ENCODE measurements around the gene LRP4. TPM values are rescaled to one million over a fixed set of nuclear protein-coding genes. Genes with fewer than 3 reads are reported as not detected.
A peak's percentile ranks its signal among the peaks of the same experiment; 100 is the strongest.

LRP4 gene
- total and polyA plus RNA-seq, 2 of the 13 experiments (the other 11 are each of a cell fraction or from before 2014, with no cell fraction given), result 4.7 to 13.3 TPM

GRCh38 chr11:46886211-46886610 lies 32.1 kb downstream of the LRP4 start:
- Histone ChIP-seq H3K9me3 (ENCODE audit: low read length) (no peaks in the 10 kb centered on the region), H3K79me2 (ENCODE audit: insufficient read depth, low read length) (no peaks in the 10 kb centered on the region), H3K4me1 (ENCODE audit: insufficient read depth, low read length) (no peaks in the 10 kb centered on the region), H4K20me1 (ENCODE audit: insufficient read depth, low read length) (no peaks in the 10 kb centered on the region), H3K9ac (ENCODE audit: insufficient read depth, low read depth, low read length) (no peak overlapping the region), H3K36me3 (replicated peaks in 1 of 2; ENCODE audit: control insufficient read depth in 1 of 2, insufficient read depth in 2 of 2, low read length in 2 of 2) (peaks cover 13 to 54% of the 10 kb centered on the region in 2 experiments), H2AFZ (ENCODE audit: low read length) (no peak overlapping the region), H3K4me3 (replicated peaks in 1 of 3; ENCODE audit: insufficient read depth in 1 of 3, low read depth in 2 of 3, low read length in 3 of 3) (no peak overlapping the region), H3K27ac (ENCODE audit: extremely low read length, insufficient read depth, low read length) (no peak overlapping the region), H3K27me3 (ENCODE audit: control insufficient read depth in 1 of 2, insufficient read depth in 2 of 2, low read length in 2 of 2) (no peaks in the 10 kb centered on the region), H3K4me2 (ENCODE audit: low read depth, low read length) (no peak overlapping the region)
- WGBS (ENCODE audit: low lambda C conversion rate), result 97% methylated on average over 11 of the region's 11 CpGs
- FAIRE-seq (no peak), ATAC-seq (no peak), DNase-seq (ENCODE audit: low spot score) (no peak)
- in situ Hi-C loops (cut with HindIII; ENCODE audit: extremely low pct_ligation_motif_present, low pct_unique_long_range_greater_than_20kb) (loop anchor here (5.0 kb wide), 1 partner anchor 276 kb away; no protein-coding TSS in a partner anchor), intact Hi-C loops (cut with micrococcal nuclease; ENCODE audit: unreplicated experiment) (no loop called here)
- TF ChIP-seq CREB1 (IDR thresholded peaks at IDR 0.05) (0 out of 2 replicates have a peak, but pooled peaks have one; percentile 25), CREB1 (CRISPR knock-in tag; IDR thresholded peaks at IDR 0.05) (no peak), ZBTB37 (CRISPR knock-in tag; IDR thresholded peaks at IDR 0.05) (no peak), ATF7 (IDR thresholded peaks at IDR 0.05) (peak; percentile 88), ATF7 (CRISPR knock-in tag; IDR thresholded peaks at IDR 0.05) (no peak), ZC3H4 (CRISPR knock-in tag; IDR thresholded peaks at IDR 0.05; ENCODE audit: borderline replicate concordance) (no peak)
- no TSS peak for BruUV-seq (replicated peaks)
- POLR2A ChIA-PET, result no interaction called here
- CTCF ChIA-PET (ENCODE audit: low intra/inter-chr PET ratio, low total read pairs), result no interaction called here

DNA sequence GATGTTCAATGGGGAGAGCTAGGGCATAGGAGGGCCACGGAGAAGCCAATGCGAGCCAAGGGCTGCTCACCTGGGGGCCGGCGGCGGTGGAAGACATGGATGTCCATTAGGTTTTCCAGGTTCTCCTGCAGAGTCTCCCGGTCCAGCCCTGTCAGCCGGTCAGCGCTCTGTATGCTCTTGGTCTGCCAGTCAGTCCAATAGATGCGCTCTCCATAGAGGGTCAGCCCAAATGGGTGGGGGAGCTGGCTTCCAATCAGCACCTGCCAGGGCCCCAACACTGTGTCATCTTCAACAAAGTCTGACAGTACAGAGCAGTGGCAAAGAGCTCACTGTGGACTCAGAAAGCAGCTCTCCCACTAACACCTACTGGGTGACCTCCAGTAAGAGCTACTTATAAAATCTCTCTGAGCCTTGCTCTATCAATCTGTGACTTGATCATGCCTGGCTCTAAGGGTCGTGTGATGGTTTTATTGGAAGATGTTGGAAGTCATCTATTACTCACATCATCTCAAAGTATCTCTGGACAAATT lies 39.2 kb downstream of the LRP4 start:
- no peaks in the 10 kb centered on the region for H3K79me2 ChIP-seq (ENCODE audit: insufficient read depth, low read length)
- intact Hi-C loops (cut with micrococcal nuclease; ENCODE audit: unreplicated experiment), result no loop called here
- ChIA-PET CTCF (ENCODE audit: low intra/inter-chr PET ratio, low total read pairs) (no interaction called here), POLR2A (no interaction called here)
- no TSS peak for BruUV-seq (replicated peaks)
- H3K9ac ChIP-seq (ENCODE audit: insufficient read depth, low read depth, low read length), result no peak overlapping the region
- no peak for FAIRE-seq
- no peak for ATAC-seq
- 94% methylated on average over 6 of the region's 10 CpGs for WGBS (ENCODE audit: low lambda C conversion rate)
- no peaks in the 10 kb centered on the region for H3K9me3 ChIP-seq (ENCODE audit: low read length)
- no peak for DNase-seq (ENCODE audit: low spot score)
- H3K4me2 ChIP-seq (ENCODE audit: low read depth, low read length), result no peak overlapping the region
- H2AFZ ChIP-seq (ENCODE audit: low read length), result no peak overlapping the region
- in situ Hi-C loops (cut with HindIII; ENCODE audit: extremely low pct_ligation_motif_present, low pct_unique_long_range_greater_than_20kb), result no loop called here
- no peaks in the 10 kb centered on the region for H4K20me1 ChIP-seq (ENCODE audit: insufficient read depth, low read length)
- no peak overlapping the region for H3K4me3 ChIP-seq (replicated peaks in 1 of 3; ENCODE audit: insufficient read depth in 1 of 3, low read depth in 2 of 3, low read length in 3 of 3)
- H3K4me1 ChIP-seq (ENCODE audit: insufficient read depth, low read length), result no peaks in the 10 kb centered on the region
- H3K36me3 ChIP-seq (replicated peaks in 1 of 2; ENCODE audit: control insufficient read depth in 1 of 2, insufficient read depth in 2 of 2, low read length in 2 of 2), result peaks cover 23 to 68% of the 10 kb centered on the region in 2 experiments
- no peak overlapping the region for H3K27ac ChIP-seq (ENCODE audit: extremely low read length, insufficient read depth, low read length)
- H3K27me3 ChIP-seq (ENCODE audit: control insufficient read depth in 1 of 2, insufficient read depth in 2 of 2, low read length in 2 of 2), result no peaks in the 10 kb centered on the region
- TF ChIP-seq ZNF577 (CRISPR knock-in tag; IDR thresholded peaks at IDR 0.05; ENCODE audit: borderline replicate concordance, low read depth) (no peak), MTF1 (CRISPR knock-in tag; IDR thresholded peaks at IDR 0.05) (no peak), ZNF710 (CRISPR knock-in tag; IDR thresholded peaks at IDR 0.05; ENCODE audit: borderline replicate concordance) (no peak), SMYD3 (CRISPR knock-in tag; IDR thresholded peaks at IDR 0.05) (no peak), ZNF773 (CRISPR knock-in tag; IDR thresholded peaks at IDR 0.05; ENCODE audit: borderline replicate concordance) (no peak)

Measured in HepG2 (cell line).